ENCODE results near the gene GATA5.

GATA5 gene

DNA sequence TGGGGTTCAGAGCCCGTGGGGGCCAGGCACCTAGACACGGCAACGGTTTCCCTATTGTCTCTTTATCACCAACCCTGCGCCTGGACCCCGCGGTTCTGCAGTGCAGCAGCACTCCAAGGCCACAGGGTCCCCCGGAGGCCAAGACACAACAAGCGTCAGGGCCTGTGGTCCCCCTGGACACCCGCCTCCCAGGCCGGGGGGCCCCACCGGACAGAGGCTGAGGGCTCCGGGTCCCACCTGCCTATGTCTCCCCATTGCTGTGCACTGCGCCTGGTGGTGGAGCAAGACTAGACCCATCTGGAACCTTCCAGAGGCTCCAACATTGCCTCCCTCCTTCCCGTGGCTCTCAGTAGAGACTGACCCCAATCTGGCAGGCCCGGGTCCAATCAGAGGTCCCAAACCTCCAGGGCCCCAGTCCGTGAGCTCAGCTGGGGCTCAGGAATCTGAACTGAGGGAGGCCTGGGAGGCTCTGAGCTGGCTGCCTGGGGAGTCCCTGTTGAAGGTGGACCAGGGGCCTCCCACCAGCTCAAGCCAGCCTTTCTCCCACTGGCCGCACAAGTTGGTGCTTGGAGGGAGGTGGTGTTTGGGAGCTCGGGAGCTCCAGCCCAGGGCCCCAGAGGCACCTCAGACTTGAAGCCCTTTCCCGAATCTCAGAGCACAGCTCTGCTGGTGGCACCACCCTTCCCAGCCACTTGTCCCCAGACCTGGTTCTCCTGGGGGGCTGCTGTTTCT lies 8.8 kb downstream of the GATA5 start:
- TF ChIP-seq, protein P1, sequence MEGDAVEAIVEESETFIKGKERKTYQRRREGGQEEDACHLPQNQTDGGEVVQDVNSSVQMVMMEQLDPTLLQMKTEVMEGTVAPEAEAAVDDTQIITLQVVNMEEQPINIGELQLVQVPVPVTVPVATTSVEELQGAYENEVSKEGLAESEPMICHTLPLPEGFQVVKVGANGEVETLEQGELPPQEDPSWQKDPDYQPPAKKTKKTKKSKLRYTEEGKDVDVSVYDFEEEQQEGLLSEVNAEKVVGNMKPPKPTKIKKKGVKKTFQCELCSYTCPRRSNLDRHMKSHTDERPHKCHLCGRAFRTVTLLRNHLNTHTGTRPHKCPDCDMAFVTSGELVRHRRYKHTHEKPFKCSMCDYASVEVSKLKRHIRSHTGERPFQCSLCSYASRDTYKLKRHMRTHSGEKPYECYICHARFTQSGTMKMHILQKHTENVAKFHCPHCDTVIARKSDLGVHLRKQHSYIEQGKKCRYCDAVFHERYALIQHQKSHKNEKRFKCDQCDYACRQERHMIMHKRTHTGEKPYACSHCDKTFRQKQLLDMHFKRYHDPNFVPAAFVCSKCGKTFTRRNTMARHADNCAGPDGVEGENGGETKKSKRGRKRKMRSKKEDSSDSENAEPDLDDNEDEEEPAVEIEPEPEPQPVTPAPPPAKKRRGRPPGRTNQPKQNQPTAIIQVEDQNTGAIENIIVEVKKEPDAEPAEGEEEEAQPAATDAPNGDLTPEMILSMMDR (IDR thresholded peaks at IDR 0.05; ENCODE audit: control insufficient read depth, extremely low read depth, insufficient read depth) = no peak
- DNase-seq (ENCODE audit: low read depth) = no peak
- H3K4me3 ChIP-seq (ENCODE audit: low read depth, low read length) = no peak overlapping the region

DNA sequence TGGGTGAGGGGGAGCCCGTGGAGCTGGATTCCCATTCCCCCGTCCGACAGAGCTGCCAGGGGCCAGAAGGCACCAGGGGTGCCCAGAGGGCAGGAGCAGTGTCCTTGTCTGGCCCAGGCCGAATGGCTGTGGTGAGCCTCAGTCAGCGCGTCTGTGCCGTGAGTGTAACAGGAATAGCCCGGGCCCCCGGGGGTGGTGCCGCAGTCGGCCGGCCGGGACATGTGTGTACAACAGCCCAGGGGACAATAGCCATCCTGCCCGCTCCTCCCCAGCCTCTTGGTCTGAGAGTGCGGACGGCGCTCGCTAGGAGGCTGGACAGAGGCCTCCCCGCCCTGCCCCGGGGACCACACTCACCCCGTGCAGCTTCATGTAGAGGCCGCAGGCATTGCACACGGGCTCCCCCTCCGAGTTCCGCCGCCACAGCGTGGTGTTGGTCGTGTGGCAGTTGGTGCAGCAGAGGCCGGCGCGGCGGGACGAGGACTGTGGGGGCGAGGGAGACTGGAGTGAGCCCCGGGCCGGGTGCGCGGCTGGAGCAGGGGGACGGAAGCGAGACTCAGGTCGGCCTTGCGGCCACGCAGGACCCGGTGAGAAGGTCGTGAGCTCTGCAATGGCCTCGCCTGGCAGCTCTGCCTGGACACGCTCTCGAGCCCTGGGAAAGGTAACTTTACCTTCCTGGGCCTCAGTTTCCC lies 9.6 kb downstream of the GATA5 start:
- no peak for DNase-seq (ENCODE audit: low read depth)
- TF ChIP-seq, protein P1 (IDR thresholded peaks at IDR 0.05; ENCODE audit: control insufficient read depth, extremely low read depth, insufficient read depth) = no peak
- H3K4me3 ChIP-seq (ENCODE audit: low read depth, low read length) = no peak overlapping the region

DNA sequence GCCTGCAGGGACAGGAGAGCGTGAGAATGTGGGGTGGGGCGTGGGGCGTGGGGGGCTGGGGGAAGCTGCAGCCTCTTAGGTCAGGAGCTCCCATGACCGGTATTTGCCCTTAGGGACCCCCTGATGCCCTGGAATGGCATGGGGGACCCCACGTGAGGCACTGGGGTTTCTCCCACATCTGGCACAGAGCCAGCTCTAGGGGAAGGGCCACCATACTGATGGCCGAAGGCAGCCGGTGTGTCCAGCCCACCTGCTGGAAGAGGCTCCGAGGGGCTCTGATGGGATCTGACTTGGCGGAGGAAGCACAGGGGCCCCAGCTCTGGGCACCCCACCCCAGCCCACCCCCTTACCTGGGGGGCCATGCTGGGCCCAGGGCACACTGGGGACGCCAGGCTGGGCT lies 10.8 kb downstream of the GATA5 start:
- DNase-seq (ENCODE audit: low read depth) = no peak
- no peak overlapping the region for H3K4me3 ChIP-seq (ENCODE audit: low read depth, low read length)
- TF ChIP-seq, protein P1 (IDR thresholded peaks at IDR 0.05; ENCODE audit: control insufficient read depth, extremely low read depth, insufficient read depth) = no peak

DNA sequence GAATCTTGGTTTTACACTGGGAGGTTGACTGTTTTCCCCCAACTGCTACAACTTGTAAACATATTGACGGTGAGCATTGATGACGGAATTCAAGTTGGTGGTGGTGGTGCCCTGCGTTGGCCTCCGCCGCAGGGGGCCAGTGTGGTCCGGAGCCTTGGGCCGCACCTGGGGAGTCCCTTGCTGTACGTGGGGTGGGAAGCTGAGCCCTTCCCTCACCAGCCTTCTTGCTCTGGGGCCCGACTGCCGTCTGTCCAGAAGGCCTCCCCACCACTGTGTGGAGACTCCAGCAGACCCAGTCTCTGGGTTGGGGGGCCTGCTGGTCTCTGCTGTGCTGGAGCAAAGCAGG lies 11.4 kb downstream of the GATA5 start:
- DNase-seq (ENCODE audit: low read depth) = no peak
- H3K4me3 ChIP-seq (ENCODE audit: low read depth, low read length) = no peak overlapping the region
- TF ChIP-seq, protein P1 (IDR thresholded peaks at IDR 0.05; ENCODE audit: control insufficient read depth, extremely low read depth, insufficient read depth) = no peak

DNA sequence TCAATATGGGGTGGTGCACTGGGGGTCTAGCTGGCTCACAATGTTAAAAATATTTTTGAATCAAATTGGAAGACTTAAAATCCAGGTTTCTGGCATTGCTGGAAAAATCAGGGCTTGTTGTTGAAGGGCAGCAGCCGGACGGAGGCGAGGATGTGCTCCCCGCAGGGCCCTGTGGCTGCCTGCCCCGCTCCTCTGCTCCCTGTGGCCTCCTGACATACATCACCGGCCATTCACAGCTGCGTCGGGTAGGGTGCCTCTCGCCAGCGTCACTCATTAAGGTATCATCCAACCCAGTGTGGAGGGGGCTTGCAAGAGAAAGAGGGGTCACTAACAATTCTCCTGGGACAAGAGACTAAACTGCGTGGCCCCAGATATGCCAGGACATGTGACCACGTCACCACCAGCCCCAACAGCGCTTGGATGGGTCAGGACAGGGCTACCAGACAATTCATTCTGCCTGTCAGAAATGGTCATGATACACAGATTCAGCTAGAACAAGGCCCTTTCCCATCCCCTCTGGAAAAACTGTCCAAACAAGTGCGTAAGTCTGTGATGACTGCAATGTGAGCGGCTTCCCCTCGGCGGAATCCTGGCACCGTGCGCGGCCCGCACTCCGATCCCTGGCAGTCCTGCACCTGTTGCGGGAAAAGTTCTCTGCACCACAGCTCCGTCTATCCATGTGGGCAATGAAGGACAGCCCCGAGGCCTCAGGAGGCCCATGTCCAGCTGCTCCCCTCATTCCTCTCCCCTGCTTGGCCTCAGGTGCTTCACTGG lies 12.0 kb downstream of the GATA5 start:
- TF ChIP-seq, protein P1 (IDR thresholded peaks at IDR 0.05; ENCODE audit: control insufficient read depth, extremely low read depth, insufficient read depth) = no peak
- no peak for DNase-seq (ENCODE audit: low read depth)

DNA sequence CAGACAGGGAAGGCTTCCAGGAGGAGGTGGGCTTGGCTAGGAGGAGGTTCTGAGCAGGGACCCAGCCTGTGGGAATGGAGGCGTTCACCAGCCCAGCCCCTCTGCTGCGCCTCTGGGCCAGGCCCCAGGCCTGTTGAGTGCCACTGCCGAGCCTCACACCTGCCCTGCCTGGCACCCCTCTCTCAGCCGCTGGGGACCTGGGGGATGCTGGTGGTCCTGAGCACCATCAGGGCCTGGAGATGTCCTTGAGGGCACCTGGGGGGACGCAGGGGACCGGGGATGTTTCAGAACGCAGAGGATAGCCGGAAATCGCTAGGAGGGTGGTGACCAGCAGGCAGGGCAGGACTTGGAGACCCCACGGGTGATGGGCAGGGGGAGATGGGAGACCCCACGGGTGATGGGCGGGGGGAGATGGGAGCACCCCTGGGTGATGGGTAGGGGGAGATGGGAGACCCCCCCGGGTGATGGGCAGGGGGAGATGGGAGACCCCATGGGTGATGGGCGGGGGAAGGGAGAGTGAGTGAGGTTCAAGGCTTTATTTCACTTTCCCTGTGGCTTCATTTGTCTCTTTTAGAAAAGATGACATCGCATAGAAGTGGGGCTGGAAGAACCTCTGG lies 12.7 kb downstream of the GATA5 start:
- no peak for DNase-seq (ENCODE audit: low read depth)
- H3K4me3 ChIP-seq (ENCODE audit: low read depth, low read length) = no peak overlapping the region
- TF ChIP-seq, protein P1 (IDR thresholded peaks at IDR 0.05; ENCODE audit: control insufficient read depth, extremely low read depth, insufficient read depth) = no peak

More for the DNA sequence above, 12.0 kb downstream of the GATA5 start:
- no peak overlapping the region for H3K4me3 ChIP-seq (ENCODE audit: low read depth, low read length)
